RWPE2 (cell line): Measurements from ENCODE around the gene NDUFB2.

Source experiments
- ATAC-seq: fragments of 200-7000 bp; cut with Tn5 transposase; 3 replicates; pipeline ENCODE4 v1.9.1; 2021; ENCODE audit warnings: low read depth
- DNase-seq: peaks from one replicate; pipeline ENCODE4 v3.0.0-alpha.2; 2020; ENCODE audit warnings: low spot score
- H3K27ac ChIP-seq: fragments of 450-650 bp; 2 replicates; pipeline ENCODE4 v1.5.1; 2017; ENCODE audit warnings: mild to moderate bottlenecking; ENCODE audit not compliant: poor library complexity, severe bottlenecking
- H3K27me3 ChIP-seq: fragments of 250-450 bp; sonication (Bioruptor Pico); 2 replicates; pipeline ENCODE4 v1.5.1; 2021; ENCODE audit warnings: mild to moderate bottlenecking, moderate library complexity; ENCODE audit not compliant: insufficient read depth, poor library complexity, severe bottlenecking
- H3K36me3 ChIP-seq: fragments of 250-450 bp; sonication (Bioruptor Pico); 2 replicates; pipeline ENCODE4 v1.5.1; 2020; ENCODE audit warnings: low read depth, mild to moderate bottlenecking, moderate library complexity
- H3K4me1 ChIP-seq: fragments of 250-450 bp; sonication (Bioruptor Pico); 2 replicates; pipeline ENCODE4 v1.5.1; 2021; ENCODE audit warnings: mild to moderate bottlenecking, moderate library complexity; ENCODE audit not compliant: insufficient read depth, poor library complexity, severe bottlenecking
- H3K4me3 ChIP-seq: fragments of 250-450 bp; sonication (Bioruptor Pico); 2 replicates; pipeline ENCODE4 v1.5.1; 2021; ENCODE audit warnings: mild to moderate bottlenecking, moderate library complexity; ENCODE audit not compliant: severe bottlenecking
- H3K9me3 ChIP-seq: fragments of 250-450 bp; sonication (Bioruptor Pico); 2 replicates; pipeline ENCODE4 v1.5.1; 2021; ENCODE audit warnings: mild to moderate bottlenecking, moderate library complexity; ENCODE audit not compliant: severe bottlenecking
- TF ChIP-seq, protein P1 (sequence below): fragments of 450-650 bp; IDR thresholded peaks from one replicate; pipeline ENCODE4 v1.5.1; 2017; ENCODE audit warnings: mild to moderate bottlenecking, moderate library complexity; ENCODE audit not compliant: poor library complexity, severe bottlenecking

Gene NDUFB2

DNA sequence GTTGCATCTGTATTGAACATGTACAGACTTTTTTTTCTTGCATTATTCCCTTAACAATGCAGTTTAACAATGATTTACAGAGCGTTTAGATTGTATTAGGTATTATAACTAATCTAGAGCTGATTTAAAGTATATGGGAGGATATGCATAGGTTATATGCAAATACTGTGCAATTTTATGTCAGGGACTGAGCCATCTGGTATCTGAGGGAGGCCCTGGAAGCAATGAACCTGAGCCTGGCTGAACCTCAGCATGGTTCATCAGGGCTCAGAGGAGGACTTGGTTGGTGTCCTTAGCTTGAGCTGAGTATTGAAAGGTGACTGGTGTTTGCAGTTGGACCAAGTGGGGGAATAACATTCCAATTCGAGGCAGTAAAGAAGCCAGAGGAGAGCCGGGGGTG is 19.0 kb upstream of the NDUFB2 start:
- TF ChIP-seq, protein P1, sequence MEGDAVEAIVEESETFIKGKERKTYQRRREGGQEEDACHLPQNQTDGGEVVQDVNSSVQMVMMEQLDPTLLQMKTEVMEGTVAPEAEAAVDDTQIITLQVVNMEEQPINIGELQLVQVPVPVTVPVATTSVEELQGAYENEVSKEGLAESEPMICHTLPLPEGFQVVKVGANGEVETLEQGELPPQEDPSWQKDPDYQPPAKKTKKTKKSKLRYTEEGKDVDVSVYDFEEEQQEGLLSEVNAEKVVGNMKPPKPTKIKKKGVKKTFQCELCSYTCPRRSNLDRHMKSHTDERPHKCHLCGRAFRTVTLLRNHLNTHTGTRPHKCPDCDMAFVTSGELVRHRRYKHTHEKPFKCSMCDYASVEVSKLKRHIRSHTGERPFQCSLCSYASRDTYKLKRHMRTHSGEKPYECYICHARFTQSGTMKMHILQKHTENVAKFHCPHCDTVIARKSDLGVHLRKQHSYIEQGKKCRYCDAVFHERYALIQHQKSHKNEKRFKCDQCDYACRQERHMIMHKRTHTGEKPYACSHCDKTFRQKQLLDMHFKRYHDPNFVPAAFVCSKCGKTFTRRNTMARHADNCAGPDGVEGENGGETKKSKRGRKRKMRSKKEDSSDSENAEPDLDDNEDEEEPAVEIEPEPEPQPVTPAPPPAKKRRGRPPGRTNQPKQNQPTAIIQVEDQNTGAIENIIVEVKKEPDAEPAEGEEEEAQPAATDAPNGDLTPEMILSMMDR: no peak
- Histone ChIP-seq H3K36me3 (peaks cover 38% of the 10 kb centered on the region), H3K27me3 (no peaks in the 10 kb centered on the region), H3K4me3 (no peak overlapping the region), H3K4me1 (peaks cover 4% of the 10 kb centered on the region), H3K27ac (no peak overlapping the region), H3K9me3 (no peaks in the 10 kb centered on the region)
- ATAC-seq: no peak
- no peak for DNase-seq

DNA sequence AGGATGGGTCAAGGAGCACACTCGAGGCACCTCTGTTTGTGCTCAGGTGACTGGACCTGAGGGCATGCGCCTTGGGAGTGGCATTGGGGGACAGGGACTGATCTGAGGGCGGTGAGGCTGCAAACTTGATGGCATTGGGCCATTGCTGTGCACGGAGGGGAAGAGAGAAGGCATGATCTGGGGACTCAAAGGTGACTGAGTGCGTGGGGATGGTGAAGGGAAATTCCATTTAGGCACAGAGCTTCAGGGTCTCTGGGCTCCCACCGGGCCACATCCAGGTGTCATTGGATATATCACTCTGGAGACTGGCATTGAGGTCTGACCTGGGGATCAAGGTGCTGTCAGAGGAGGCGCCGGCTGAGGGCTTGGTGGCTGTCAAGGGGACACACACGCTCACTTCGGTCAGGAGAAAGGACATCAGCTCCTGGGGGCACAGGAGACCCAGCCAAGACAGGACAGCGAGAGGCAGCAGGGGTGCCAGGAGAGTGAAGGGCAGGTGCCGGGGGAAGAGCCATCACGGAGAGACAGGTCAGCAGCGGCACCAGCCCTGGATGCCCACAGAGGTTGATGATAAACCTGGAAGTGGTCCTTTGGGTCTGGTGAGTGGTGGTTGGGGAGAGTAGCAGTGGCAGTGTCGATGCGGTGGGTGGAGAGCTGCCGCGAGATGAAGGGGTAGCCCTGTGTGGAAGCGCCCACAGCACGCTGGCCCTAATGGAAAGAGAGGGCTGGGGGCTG is 18.3 kb upstream of the NDUFB2 start:
- H3K36me3 ChIP-seq: peaks cover 38% of the 10 kb centered on the region
- H3K27ac ChIP-seq: no peak overlapping the region
- no peaks in the 10 kb centered on the region for H3K27me3 ChIP-seq
- peaks cover 4% of the 10 kb centered on the region for H3K4me1 ChIP-seq
- DNase-seq (no peak), ATAC-seq (no peak)
- H3K4me3 ChIP-seq: no peak overlapping the region
- no peaks in the 10 kb centered on the region for H3K9me3 ChIP-seq
- TF ChIP-seq, protein P1: no peak

DNA sequence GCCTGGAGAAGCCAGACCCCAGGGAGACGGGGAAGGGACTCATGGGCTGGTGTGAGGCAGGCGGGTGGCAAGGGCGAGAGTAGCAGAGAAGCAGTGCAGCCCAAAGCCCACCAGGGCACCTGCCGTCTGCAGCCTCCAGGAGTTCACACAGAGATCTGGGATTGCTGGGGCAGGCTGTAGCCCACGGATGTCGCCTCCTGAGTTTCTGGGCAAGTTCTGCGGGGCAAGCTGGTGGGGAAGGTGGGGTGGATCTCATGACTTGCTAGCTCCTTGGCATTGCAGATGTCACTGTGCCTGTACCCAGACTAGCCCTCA is 17.7 kb upstream of the NDUFB2 start:
- no peak overlapping the region for H3K4me3 ChIP-seq
- TF ChIP-seq, protein P1: no peak
- ATAC-seq: no peak
- no peaks in the 10 kb centered on the region for H3K27me3 ChIP-seq
- no peak for DNase-seq
- H3K9me3 ChIP-seq: no peaks in the 10 kb centered on the region
- no peak overlapping the region for H3K27ac ChIP-seq
- H3K4me1 ChIP-seq: peaks cover 4% of the 10 kb centered on the region
- peaks cover 38% of the 10 kb centered on the region for H3K36me3 ChIP-seq

DNA sequence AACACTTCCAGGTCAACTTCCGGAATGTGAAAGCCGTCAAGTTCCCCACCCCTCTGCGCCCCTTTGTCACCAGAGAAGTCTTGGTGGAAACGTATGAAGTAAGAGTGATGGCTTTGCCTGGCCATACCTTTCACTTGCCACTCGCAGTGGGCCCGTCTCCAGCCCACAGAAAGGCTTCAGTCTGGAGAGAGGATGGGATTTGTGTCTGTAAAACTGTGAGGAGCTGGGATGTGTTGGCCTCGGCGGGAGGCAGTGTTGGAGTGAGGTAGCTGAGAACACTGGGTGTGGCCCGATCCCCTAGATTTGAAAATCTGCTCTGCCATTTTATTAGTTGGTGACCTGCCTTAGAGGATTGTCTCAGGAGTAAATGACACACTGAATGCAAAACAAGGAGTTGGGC is 17.3 kb upstream of the NDUFB2 start:
- DNase-seq (no peak), ATAC-seq (no peak)
- Histone ChIP-seq H3K4me1 (peaks cover 2% of the 10 kb centered on the region), H3K27me3 (no peaks in the 10 kb centered on the region), H3K9me3 (no peaks in the 10 kb centered on the region), H3K36me3 (peaks cover 38% of the 10 kb centered on the region), H3K27ac (no peak overlapping the region), H3K4me3 (no peak overlapping the region)
- TF ChIP-seq, protein P1: no peak

DNA sequence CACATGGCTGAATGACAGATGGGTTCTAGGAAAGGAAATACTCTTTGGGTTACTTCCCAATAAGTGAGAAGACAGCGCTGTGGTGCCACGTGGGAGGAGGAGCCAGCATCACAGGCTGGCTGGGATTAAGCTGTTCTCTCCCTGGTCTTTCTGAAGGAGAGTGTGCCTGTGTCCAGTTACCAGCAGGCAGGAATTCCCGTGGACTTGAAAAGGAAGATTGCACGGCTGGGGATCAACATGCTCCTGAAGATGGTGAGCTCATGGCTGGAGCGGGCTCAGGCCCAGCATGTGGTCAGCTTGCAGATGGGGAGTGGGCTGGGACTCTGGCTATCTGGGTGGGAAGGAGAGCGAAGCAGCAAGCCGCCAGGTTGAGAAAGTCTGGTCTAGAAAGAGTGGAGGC is 15.6 kb upstream of the NDUFB2 start:
- no peak for ATAC-seq
- Histone ChIP-seq H3K36me3 (peaks cover 29% of the 10 kb centered on the region), H3K9me3 (no peaks in the 10 kb centered on the region), H3K27me3 (no peaks in the 10 kb centered on the region), H3K27ac (no peak overlapping the region), H3K4me3 (no peak overlapping the region), H3K4me1 (no peaks in the 10 kb centered on the region)
- no peak for DNase-seq
- TF ChIP-seq, protein P1: no peak
